HG02610 (cell line): Measurements from ENCODE around the gene GJC3.
A peak's percentile ranks its signal among the peaks of the same experiment; 100 is the strongest.
"Not testable (repeated sequence)": the region's sequence is repeated elsewhere in the genome, so short reads cannot be mapped to it uniquely, and the experiment has no call there.

Experiments
- ATAC-seq: cut with Tn5 transposase; IDR thresholded peaks from one replicate; pipeline ENCODE4 v1.9.1; 2021; ENCODE audit warnings: mild to moderate bottlenecking, moderate library complexity; ENCODE audit not compliant: unreplicated experiment

The GJC3 gene, protein sequence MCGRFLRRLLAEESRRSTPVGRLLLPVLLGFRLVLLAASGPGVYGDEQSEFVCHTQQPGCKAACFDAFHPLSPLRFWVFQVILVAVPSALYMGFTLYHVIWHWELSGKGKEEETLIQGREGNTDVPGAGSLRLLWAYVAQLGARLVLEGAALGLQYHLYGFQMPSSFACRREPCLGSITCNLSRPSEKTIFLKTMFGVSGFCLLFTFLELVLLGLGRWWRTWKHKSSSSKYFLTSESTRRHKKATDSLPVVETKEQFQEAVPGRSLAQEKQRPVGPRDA

DNA sequence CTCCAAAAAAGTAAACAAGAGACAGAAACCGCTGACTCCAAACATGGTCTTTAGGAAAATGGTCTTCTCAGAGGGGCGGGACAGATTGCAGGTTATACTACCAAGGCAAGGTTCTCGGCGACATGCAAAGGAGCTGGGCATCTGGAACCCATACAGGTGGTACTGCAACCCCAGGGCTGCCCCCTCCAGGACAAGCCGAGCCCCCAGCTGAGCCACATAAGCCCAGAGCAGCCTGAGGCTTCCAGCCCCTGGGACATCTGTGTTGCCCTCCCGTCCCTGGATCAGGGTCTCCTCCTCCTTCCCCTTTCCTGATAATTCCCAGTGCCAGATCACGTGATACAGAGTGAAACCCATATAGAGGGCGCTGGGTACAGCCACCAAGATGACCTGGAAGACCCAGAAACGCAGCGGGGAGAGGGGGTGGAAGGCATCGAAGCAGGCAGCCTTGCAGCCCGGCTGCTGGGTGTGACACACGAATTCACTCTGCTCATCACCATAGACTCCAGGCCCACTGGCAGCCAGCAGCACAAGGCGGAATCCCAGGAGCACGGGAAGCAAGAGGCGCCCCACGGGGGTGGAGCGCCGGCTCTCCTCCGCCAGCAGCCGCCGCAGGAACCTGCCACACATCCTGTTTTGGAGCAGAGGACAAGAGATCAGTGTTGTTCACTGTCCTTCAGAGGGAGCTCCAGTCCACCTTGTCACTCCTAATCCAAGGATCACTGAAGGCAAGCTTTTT, at the start of gene GJC3:
Gene GJC3, minus strand, starts transcription at position 627 of the 736 bp plus-strand sequence. Its CDS starts 0 bp downstream, at position 627.
- ATAC-seq: peak; percentile 54

DNA sequence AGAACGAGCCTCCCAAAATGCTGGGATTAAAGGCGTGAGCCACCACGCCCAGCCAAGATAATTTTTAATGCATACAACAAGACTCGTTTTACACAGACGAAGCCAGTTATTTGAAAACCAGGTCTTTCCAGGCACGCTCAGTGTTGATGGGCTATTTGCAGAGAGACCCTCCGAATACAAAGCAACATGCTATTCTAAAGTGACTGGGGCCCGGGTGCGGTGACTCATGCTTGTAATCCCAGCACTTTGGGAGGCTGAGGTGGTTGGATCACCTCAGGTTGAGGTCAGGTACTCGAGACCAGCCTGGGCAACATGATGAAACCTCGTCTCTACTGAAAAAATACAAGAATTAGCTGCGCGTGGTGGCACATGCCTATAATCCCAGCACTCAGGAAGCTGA, 47.2 kb upstream of the GJC3 start:
- ATAC-seq: no peak

DNA sequence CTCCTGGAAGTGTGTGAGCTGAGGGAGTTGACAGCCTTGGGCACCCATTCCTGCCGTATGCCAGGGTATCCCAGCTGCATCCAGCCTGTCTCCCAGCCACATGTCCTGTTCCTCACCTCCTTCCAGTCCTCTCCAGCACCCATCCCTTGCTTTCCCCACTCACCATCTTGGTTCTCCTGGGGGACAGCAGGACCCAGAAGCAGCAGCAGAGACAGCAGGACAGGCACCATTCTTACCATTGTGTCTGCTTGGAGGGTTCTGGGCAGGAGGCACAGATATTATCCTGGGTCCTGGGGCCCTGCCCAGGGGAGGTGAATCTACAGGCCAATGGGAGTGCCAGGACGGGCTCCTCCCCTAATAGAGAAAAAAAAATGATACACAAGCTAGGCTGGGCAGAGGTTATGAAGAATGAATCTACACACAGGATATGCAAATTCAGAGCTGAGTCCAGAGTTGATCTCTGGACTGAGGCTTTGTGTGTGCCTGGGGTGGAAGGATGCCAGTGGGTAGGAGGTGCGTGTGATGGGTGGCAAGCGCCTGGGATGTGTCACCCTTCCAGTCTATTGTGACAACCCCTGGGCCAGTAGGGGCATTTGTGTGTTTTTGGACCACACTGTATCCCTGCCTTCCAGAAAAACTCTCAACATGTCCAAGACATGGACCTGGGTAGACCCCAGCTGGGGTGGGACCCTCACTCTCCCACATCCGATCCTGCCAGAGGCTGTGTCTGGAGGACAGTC, 46.5 kb upstream of the GJC3 start, which contains the start of gene AZGP1:
Gene AZGP1, minus strand, starts transcription at position 250 of the 740 bp plus-strand sequence. Its CDS starts 11 bp downstream, at position 239.
- no peak for ATAC-seq

DNA sequence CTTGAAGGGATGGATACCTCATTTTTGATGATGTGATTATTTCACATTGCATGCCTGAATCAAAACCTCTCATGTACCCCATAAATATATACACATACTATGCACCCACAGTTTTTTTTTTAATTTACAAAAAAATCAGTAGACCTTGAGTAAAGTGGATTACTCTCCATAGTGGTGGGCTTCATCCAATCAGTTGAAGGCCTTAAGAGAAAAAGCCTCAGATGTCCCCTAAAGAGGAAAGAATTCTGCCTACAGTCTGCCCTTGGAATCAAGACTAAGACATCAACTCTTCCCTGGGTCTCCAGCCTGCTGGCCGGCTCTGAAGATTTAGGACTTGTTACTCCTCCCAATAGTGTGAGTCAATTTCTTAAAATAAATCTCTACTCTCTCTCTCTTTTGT, 45.3 kb upstream of the GJC3 start:
- ATAC-seq: no peak

DNA sequence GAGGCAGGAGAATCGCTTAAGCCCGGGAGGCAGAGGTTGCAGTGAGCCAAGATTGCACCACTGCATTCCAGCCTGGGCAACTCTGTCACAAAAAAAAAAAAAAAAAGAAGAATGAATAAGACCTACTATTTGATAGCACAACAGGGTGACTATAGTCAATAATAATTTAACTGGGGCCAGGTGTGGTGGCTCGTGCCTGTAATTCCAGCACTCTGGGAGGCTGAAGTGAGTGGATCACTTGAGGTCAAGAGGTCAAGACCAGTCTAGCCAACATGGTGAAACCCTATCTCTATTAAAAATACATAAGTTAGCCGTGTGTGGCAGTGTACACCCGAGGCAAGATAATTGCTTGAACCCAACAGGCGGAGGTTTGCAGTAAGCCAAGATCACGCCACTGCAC, 44.4 kb upstream of the GJC3 start:
- ATAC-seq: not testable (repeated sequence)

DNA sequence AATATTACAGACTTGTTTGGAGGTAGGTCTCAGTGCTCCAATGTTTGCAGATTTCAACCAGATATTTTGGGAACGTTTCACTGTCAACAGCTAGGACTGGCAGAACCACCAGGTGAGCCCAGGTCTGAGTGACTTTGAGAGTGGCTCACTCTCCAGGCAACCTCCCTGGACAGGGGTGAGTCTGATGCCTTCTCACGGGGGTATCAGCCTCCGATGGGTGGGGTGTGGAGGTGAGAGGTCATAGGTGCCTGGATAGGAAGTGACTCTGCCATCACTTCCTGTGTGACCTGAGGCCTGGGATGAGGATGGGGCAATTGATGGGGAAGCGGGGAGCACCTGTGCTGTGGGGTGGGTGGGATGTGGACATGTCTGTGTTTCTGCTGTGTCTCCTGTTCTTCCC, 41.8 kb upstream of the GJC3 start:
- ATAC-seq: no peak

DNA sequence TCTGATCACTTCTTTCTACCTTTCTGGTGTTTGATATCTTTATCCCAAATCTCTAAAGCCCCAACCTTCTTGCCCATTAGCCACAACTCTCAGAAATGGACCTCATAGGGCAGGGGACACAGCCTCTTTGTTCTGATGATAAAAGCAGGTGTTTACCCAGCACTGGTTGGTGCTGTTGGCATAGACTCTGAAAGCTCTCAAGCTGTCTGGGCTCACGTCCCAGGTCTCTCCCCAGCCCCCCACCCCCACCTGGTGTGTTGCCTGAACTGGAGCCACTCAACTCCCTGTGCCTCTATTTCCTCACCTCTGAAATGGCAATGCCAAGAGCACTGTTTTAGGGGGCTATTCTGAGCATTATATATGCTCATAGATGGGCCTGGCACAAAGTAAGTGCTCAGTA, 40.4 kb upstream of the GJC3 start:
- not testable (repeated sequence) for ATAC-seq

DNA sequence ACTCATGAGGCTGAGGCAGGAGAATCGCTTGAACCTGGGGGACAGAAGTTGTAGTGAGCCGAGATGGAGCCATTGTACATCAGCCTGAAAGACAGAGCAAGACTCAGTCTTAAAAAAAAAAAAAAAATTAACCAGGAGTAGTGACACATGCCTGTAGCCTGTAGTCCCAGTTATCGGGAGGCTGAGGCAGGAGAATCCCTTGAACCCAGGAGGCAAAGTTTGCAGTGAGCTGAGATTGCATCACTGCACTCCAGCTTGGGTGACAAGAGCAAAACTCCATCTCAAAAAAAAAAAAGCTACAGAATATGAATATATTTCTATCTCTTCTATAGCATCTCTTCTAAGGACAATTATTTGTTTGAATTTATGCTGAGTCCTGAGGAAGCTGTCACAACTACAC, 39.9 kb upstream of the GJC3 start:
- ATAC-seq: no peak

DNA sequence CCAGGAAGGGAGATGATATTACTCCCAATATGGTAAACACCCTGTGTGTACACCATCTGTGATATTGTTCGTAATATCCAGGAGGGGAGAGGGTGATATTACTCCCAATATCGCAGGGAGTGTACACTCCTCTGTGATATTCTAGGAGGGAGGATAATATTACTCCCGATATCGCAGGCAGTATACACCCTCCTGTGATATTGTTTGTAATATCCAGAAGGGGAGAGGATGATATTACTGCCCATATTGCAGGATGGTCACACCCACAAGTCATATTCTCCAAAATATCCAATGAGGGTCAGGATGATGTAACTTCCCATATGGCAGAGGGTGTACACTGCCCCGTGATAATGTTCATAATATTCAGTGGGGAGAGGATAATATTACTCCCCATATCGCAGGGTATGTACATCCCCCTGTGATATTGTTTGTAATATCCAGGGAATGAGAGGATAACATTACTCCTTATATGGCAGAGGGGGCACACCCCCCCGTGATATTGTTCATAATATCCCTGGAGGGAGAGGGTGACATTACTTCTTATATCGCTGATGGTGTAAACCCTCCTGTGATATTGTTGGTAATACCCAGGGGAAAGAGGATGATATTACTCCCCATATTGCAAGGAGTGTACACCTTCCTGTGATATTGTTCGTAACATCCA, 29.3 kb upstream of the GJC3 start:
- no peak for ATAC-seq

DNA sequence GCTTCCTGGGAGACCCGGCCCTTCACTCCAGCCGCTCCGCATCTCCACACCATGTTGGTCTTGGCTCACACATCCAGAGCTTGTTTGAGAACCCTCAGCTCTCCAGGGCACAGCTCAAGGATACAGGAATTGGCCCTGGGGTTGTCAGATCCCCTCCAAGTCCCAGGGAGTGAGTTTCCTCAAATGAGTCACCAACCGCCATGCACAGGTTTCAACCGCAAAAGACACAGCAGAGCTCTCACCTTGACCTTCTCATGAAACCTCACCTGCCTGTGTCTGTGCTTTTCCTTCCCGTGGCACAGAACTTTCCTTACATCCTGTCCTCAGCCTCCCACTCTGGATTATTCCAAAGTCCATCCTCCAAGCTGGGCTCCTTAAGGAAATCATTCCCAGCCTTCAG, 25.8 kb upstream of the GJC3 start:
- no peak for ATAC-seq

DNA sequence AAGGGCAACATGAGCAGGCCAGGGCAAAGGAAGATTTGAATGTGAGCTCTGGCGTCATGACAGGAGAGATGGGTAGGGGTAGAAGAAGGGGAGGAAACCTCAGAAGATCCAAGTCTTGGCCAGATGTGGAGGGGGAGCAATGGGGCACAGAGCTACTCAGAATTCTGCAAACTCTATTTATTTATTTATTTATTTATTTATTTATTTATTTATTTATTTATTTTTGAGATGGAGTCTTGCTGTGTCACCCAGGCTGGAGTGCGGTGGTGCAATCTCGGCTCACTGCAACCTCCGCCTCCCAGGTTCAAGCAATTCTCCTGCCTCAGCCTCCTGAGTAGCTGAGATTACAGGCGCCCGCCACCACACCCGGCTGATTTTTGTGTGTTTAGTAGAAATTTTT, 25.2 kb upstream of the GJC3 start:
- ATAC-seq: not testable (repeated sequence)

DNA sequence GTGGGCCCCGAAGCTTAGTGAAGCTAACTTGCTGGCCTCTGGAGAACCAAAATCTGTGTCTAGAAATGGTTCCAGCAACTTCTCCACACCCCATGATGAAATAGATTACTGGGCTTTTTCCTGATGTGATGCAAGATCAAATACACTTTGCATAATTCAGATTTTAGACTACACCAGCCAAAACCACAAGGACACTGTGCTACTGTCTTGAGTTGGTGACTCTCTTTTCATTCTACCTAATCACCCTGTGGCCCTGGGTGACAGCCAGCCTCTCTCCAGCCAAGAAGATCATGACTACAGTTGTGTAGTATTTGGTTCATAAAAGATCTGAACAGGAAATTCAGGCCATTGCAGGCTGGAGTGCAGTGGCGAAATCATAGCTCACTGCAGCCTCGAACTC, 24.2 kb upstream of the GJC3 start:
- ATAC-seq: no peak

DNA sequence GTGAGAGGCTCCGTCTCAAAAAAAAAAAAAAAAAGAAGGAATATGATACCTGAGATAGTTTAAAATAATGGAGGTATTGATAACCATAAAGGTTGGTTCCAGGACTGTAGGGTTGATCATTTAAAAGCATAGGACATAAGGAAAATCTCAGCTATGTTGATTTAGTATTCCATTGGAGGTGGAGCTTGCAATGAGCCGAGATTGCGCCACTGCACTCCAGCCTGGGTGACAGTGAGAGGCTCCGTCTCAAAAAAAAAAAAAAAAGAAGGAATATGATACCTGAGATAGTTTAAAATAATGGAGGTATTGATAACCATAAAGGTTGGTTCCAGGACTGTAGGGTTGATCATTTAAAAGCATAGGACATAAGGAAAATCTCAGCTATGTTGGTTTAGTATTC, 23.2 kb upstream of the GJC3 start:
- ATAC-seq: not testable (repeated sequence)

DNA sequence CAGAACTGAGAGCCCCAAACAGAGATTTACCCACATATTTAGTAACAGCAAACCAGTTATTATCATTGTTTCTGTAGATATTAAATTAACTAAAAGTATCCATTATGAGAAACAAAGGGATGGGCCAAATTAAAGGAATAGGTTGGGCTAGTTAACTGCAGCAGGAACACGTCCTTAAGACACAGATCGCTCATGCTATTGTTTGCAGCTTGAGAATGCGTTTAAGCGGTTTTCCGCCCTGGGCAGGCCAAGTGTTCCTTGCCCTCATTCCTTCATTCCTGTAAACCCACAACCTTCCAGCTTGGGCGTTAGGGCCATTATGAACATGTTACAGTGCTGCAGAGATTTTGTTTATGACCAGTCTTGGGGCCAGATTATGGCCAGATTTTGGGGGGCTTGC, 21.4 kb upstream of the GJC3 start:
- not testable (repeated sequence) for ATAC-seq

DNA sequence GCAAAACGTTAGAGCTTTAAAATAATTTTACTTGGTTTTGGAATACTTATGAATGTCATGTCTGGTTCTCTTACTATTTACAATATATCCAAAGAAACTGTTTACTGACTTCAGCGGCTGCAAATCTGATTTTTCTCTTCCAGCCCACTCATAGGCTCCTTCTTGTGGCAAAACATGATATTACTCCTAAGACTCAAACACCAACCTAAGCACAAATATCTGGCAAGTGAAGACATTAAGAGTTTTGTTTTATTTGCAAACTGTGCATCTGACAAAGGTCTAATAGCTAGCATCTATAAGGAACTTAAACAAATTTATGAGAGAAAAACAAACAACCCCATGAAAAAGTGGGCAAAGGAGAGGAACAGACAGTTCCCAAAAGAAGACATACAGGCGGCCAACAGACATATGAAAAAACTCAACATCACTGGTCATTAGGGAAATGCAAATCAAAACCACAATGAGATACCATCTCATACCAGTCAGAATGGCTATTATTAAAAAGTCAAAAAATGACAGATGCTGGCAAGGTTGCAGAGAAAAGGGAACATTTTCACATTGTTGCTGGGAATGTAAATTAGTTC, 20.3 kb upstream of the GJC3 start:
- no peak for ATAC-seq

DNA sequence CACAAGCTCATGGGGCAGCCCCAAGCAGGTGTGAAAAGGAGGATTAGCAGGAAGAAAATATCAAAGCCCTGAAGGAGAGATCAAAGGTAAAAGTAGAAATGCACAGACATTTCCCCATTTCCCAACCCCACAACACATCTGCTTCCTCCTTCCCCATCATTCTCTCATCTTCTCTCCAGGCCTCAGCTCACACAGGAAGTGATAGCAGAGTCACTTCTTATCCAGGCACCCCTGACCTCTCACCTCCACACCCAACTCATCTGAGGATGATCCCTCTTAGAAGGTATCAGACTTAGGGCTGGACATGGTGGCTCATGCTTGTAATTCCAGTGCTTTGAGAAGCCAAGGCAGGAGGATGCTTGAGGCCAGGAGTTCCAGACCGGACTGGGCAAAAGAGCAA, 18.2 kb upstream of the GJC3 start:
- no peak for ATAC-seq

DNA sequence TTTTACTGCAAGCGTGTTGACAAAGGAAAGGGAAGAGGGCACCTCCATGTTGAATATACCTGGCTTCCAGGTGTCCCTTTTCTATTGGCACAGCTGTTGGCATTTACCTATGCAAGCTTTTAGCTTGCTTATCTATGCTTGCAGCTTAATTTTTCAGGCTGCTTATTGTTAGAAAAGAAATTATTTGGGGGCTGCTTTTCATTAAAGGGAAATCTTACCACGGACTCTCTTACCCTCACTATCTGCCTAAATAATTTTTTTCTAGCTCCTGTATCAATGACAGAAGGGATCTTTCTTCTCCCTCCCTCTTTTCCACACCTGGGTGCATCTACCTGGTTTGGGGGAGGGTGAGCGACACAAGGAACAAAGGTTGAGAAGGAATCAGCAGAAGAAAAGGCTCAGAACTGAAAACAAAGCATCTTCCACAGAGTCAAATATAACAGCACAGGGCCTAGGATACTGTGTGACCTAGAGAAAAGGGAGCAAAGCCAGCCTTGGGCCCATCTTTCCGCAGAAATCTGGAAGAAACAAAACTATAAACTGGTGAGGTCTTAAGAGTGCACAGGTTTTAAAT, 15.2 kb upstream of the GJC3 start:
- no peak for ATAC-seq

DNA sequence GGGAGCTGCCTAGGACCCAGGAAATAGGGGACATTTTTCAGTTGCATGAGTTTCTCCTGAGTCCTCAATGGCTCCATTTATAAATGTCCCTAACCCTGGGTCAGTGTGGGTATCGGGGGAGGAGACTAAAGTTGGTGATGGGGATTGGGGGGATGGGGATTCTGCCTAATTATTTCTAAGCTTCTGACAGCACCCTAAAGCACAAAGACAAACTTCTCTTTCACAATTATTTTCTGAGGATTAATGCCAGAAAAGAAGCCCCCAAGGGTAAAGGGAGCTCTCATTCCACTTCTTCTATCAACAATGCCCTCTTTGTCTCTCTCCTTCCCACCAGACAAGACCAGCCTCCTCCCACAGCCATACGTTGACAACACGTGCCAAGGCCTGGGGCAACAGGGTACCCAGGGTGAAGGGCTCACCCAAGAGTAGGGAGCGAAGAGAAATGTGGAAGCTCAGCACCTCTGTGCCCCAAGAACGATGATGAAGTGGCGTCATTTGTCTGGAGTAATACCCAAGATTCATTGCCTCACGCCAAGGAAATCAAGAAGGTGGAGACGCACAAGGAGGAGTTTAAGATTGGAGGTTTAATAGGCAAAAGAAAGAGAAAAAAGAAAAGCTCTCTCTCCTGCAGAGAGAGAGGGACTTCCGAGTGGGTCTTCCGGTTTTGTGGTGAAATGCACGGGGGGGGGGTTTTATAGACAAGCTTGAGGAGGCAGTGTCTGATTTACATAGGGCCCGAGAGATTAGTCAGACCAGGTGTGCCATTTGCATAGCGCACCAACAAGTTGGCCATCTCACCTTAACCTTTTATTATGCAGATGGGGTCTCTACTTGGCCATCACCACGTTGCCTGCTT, 14.4 kb upstream of the GJC3 start:
- ATAC-seq: no peak

DNA sequence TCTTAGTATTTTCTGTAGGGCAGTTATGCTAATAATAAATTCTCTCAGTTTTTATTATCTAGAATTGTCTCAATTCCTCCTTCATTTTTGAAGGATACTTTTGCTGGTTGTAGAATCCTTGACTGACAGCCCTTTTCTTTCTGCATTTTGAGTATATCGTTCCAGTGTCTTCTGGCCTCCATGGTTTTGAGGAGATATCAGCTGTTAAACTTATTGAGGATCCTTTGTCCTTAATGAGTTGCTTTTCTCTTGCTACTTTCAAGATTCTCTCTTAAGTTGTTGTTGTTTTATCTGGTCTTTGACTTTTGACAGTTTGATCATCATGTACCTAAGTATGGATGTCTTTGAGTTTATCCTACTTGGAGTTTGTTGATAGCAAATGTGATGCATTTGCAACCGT, 8.9 kb upstream of the GJC3 start:
- ATAC-seq: no peak

DNA sequence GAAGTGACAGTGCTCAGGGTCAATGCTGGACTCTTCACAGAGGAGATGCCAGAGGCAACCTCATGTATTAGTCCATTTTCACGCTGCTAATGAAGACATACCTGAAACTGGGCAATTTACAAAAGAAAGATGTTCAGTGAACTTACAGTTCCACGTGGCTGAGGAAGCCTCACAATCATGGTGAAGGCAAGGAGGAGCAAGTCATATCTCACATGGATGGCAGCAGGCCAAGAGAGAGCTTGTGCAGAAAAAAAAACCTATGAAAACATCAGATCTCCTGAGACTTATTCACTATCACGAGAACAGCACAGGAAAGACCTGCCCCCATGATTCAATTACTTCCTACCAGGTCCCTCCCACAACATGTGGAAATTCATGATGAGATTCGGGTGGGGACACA, 5.6 kb upstream of the GJC3 start:
- ATAC-seq: not testable (repeated sequence)
